GM18870 (cell line): Measurements from ENCODE around the gene C1QL2.

Source experiments
- ATAC-seq: cut with Tn5 transposase; IDR thresholded peaks from one replicate; pipeline ENCODE4 v1.9.1; 2021; ENCODE audit warnings: moderate library complexity; ENCODE audit not compliant: unreplicated experiment

The C1QL2 gene

GRCh38 chr2:119144806-119145205, 13.7 kb downstream of the C1QL2 start:
- ATAC-seq: no peak

GRCh38 chr2:119142824-119143223, 15.7 kb downstream of the C1QL2 start:
- no peak for ATAC-seq

- no peak for ATAC-seq
Observed at GRCh38 chr2:119137502-119137901, 21.0 kb downstream of the C1QL2 start.

GRCh38 chr2:119136872-119137271, 21.7 kb downstream of the C1QL2 start:
- ATAC-seq: no peak

- no peak for ATAC-seq
Observed at GRCh38 chr2:119136093-119136492, 22.5 kb downstream of the C1QL2 start.

GRCh38 chr2:119134775-119135174, 23.8 kb downstream of the C1QL2 start:
- ATAC-seq: no peak

GRCh38 chr2:119126650-119127049, 31.9 kb downstream of the C1QL2 start:
- ATAC-seq: no peak

- ATAC-seq: no peak
Observed at GRCh38 chr2:119123389-119123788, 35.2 kb downstream of the C1QL2 start.

- ATAC-seq: no peak
Observed at GRCh38 chr2:119122663-119123062, 35.9 kb downstream of the C1QL2 start.

- ATAC-seq: no peak
Observed at GRCh38 chr2:119119999-119120756, 38.4 kb downstream of the C1QL2 start.

GRCh38 chr2:119119076-119119785, 39.3 kb downstream of the C1QL2 start:
- no peak for ATAC-seq

- no peak for ATAC-seq
Observed at GRCh38 chr2:119117891-119118882, 40.4 kb downstream of the C1QL2 start.

- no peak for ATAC-seq
Observed at GRCh38 chr2:119117408-119117807, 41.1 kb downstream of the C1QL2 start.

GRCh38 chr2:119116411-119117295, 41.9 kb downstream of the C1QL2 start:
- no peak for ATAC-seq

- no peak for ATAC-seq
Observed at GRCh38 chr2:119114266-119114665, 44.3 kb downstream of the C1QL2 start.

- no peak for ATAC-seq
Observed at GRCh38 chr2:119113489-119113770, 45.1 kb downstream of the C1QL2 start.

GRCh38 chr2:119112770-119113488, 45.6 kb downstream of the C1QL2 start:
- no peak for ATAC-seq

GRCh38 chr2:119112230-119112629, 46.3 kb downstream of the C1QL2 start:
- ATAC-seq: no peak

GRCh38 chr2:119111115-119111975, 47.2 kb downstream of the C1QL2 start:
- no peak for ATAC-seq
